Right lobe of liver (tissue), 4 donors: ENCODE measurements around the gene ZNF644.

Experiments used
- CTCF ChIP-seq, 4 donors: fragments of 200-600 bp in 3 of 4; fragments of 450-650 bp in 1 of 4; IDR thresholded peaks; one replicate each; pipeline versions ENCODE4 v1.5.1 to v1.8.0; 2016 to 2022; ENCODE audit warnings: antibody characterized with exemption in 4 of 4, mild to moderate bottlenecking in 2 of 4
- POLR2A ChIP-seq: fragments of 450-650 bp; IDR thresholded peaks from one replicate; pipeline ENCODE4 v1.6.1; 2017; ENCODE audit warnings: antibody characterized with exemption, mild to moderate bottlenecking
- donor health status: DM: no; HTN: no; CAD: no.
- donor health status: DM: no; HTN: no; CAD: no.
- donor health status: DM: no; HTN: yes; CAD: no.

DNA sequence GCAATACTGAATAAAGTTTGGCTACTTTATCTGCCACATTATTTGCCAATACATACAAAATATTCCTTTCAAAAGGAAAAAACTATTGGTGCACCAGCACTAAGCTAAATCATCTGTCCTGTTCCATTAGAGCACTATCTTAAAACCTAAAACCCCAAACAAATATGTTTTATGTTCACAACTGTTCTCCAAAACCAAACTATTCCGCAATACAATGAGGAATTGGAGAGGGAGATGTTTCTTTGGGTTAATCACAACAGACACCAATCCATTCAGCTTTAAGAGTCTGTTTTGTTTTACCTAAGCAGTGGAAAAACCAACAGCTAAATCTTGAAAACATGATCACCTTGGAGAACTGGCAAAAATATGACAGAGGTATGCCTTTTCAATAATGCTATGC is 85.1 kb downstream of the ZNF644 start:
- no peak for TF ChIP-seq CTCF (IDR thresholded peaks at IDR 0.05)
- TF ChIP-seq POLR2A, result no peak
